GM18951 (cell line): Measurements from ENCODE around the gene SHANK1.

Experiments
- POLR2A ChIP-seq: IDR thresholded peaks from 4 replicates; pipeline ENCODE4 v1.6.1; 2011; ENCODE audit warnings: mild to moderate bottlenecking; ENCODE audit not compliant: insufficient read length, insufficient read depth; ENCODE audit errors: extremely low read depth
- in situ Hi-C: fragments of 300-500 bp; cut with MboI; formaldehyde crosslinking; loops from one replicate; pipeline ENCODE4 v1.12.0; 2022; ENCODE audit warnings: low sequenced_read_pairs, mixed read lengths, inconsistent platforms; ENCODE audit not compliant: unreplicated experiment

Gene SHANK1

GRCh38 chr19:50702158-50702870, 17.3 kb downstream of the SHANK1 start:
- in situ Hi-C loops = no loop called here
- TF ChIP-seq POLR2A = no peak

- in situ Hi-C loops = no loop called here
- TF ChIP-seq POLR2A = no peak
Measured at GRCh38 chr19:50701367-50701985, 18.1 kb downstream of the SHANK1 start.

- in situ Hi-C loops = no loop called here
- no peak for TF ChIP-seq POLR2A
Measured at GRCh38 chr19:50697414-50698124, 22.0 kb downstream of the SHANK1 start.

GRCh38 chr19:50696094-50696483, 23.5 kb downstream of the SHANK1 start:
- in situ Hi-C loops = no loop called here
- TF ChIP-seq POLR2A = no peak

GRCh38 chr19:50695251-50696093, 24.1 kb downstream of the SHANK1 start:
- TF ChIP-seq POLR2A = no peak
- in situ Hi-C loops = no loop called here

- in situ Hi-C loops = no loop called here
- TF ChIP-seq POLR2A = no peak
Measured at GRCh38 chr19:50694815-50695145, 24.8 kb downstream of the SHANK1 start.

- TF ChIP-seq POLR2A = no peak
- in situ Hi-C loops = no loop called here
Measured at GRCh38 chr19:50693064-50693975, 26.3 kb downstream of the SHANK1 start.

- in situ Hi-C loops = no loop called here
- TF ChIP-seq POLR2A = no peak
Measured at GRCh38 chr19:50690439-50690838, 29.2 kb downstream of the SHANK1 start.

GRCh38 chr19:50688766-50689165, 30.8 kb downstream of the SHANK1 start:
- in situ Hi-C loops = no loop called here
- TF ChIP-seq POLR2A = no peak

GRCh38 chr19:50686310-50687032, 33.1 kb downstream of the SHANK1 start:
- in situ Hi-C loops = no loop called here
- TF ChIP-seq POLR2A = no peak

- in situ Hi-C loops = no loop called here
- no peak for TF ChIP-seq POLR2A
Measured at GRCh38 chr19:50679177-50680125, 40.2 kb downstream of the SHANK1 start.
